HepG2 (cell line): ENCODE measurements around the gene CHST11. TPM values are rescaled to one million over a fixed set of nuclear protein-coding genes. Genes with fewer than 3 reads are reported as not detected.

Source experiments
- ATAC-seq: fragments of 200-7000 bp; cut with Tn5 transposase; 3 replicates; pipeline ENCODE4 v1.9.1; 2020; ENCODE audit warnings: mild to moderate bottlenecking, moderate library complexity
- BruUV-seq: library from RNA; stranded (reverse); fragments of 400-500 nt; replicated peaks from 2 replicates; lab custom pipeline; 2021; lab: Mats Ljungman, UMichigan
- CTCF ChIA-PET: fragments of 300-600 bp; formaldehyde crosslinking; extraction: SDS; loops from one replicate; lab custom pipeline; 2021; ENCODE audit warnings: low total read pairs, inconsistent platforms, low intra/inter-chr PET ratio; lab: Yijun Ruan, JAX
- POLR2A ChIA-PET: fragments of 350-600 bp; sonication (Branson Sonifier 250); formaldehyde crosslinking; loops from one replicate; lab custom pipeline; 2020; ENCODE audit warnings: antibody characterized with exemption, inconsistent platforms; lab: Yijun Ruan, JAX
- DNase-seq: peaks from one replicate; pipeline ENCODE4 v3.0.0-alpha.2; 2015; ENCODE audit warnings: low spot score
- FAIRE-seq: peaks from 3 replicates; lab custom pipeline; 2011; peaks lifted over from hg19 to GRCh38; lab: Jason Lieb, UNC
- H2AFZ ChIP-seq: one replicate; pipeline ENCODE4 v1.6.1; 2011; ENCODE audit warnings: low read length, inconsistent platforms
- H3K27ac ChIP-seq: fragments of 300-600 bp; 3 replicates; pipeline ENCODE4 v1.8.0; 2011; ENCODE audit warnings: mixed run types, mild to moderate bottlenecking, mixed read lengths, low read length, inconsistent platforms; ENCODE audit not compliant: insufficient read depth; ENCODE audit errors: extremely low read length
- H3K27me3 ChIP-seq, 2 experiments: fragments of 200-600 bp in 1 of 2; 2 replicates in 1 of 2; 3 replicates in 1 of 2; pipeline versions ENCODE4 v1.6.0 to v1.8.0; 2011; ENCODE audit warnings: low read length in 2 of 2, mild to moderate bottlenecking in 2 of 2, moderate library complexity in 2 of 2, inconsistent platforms in 1 of 2; ENCODE audit not compliant: insufficient read depth in 2 of 2, control insufficient read depth in 1 of 2
- H3K36me3 ChIP-seq, 2 experiments: fragments of 200-600 bp in 1 of 2; replicated peaks in 1 of 2; 2 replicates in 1 of 2; 3 replicates in 1 of 2; pipeline versions ENCODE4 v1.5.1 to v1.8.0; 2011; ENCODE audit warnings: low read length in 2 of 2, inconsistent platforms in 1 of 2; ENCODE audit not compliant: insufficient read depth in 2 of 2, control insufficient read depth in 1 of 2
- H3K4me1 ChIP-seq: 2 replicates; pipeline ENCODE4 v1.5.1; 2012; ENCODE audit warnings: low read length, inconsistent platforms; ENCODE audit not compliant: insufficient read depth
- H3K4me2 ChIP-seq: 2 replicates; pipeline ENCODE4 v1.6.0; 2011; ENCODE audit warnings: low read depth, low read length, inconsistent platforms
- H3K4me3 ChIP-seq, 3 experiments: fragments of 200-600 bp in 1 of 3; sonication (generic), shearing (Covaris generic) in 1 of 3; replicated peaks in 1 of 3; 2 replicates each; pipeline ENCODE4 v1.5.1; 2011 to 2016; ENCODE audit warnings: low read length in 3 of 3, inconsistent platforms in 2 of 3, low read depth in 2 of 3, mild to moderate bottlenecking in 2 of 3, control low read depth in 1 of 3, mixed read lengths in 1 of 3; ENCODE audit not compliant: insufficient read depth in 1 of 3
- H3K79me2 ChIP-seq: one replicate; pipeline ENCODE4 v1.6.1; 2011; ENCODE audit warnings: low read length, inconsistent platforms; ENCODE audit not compliant: insufficient read depth
- H3K9ac ChIP-seq: 2 replicates; pipeline ENCODE4 v1.6.0; 2011; ENCODE audit warnings: mild to moderate bottlenecking, low read depth, low read length, inconsistent platforms; ENCODE audit not compliant: insufficient read depth
- H3K9me3 ChIP-seq: 2 replicates; pipeline ENCODE4 v1.5.1; 2012; ENCODE audit warnings: mild to moderate bottlenecking, low read length
- H4K20me1 ChIP-seq: 2 replicates; pipeline ENCODE4 v1.6.0; 2011; ENCODE audit warnings: inconsistent platforms, mild to moderate bottlenecking, low read length, moderate library complexity; ENCODE audit not compliant: insufficient read depth
- FOSL1 ChIP-seq: sonication (generic); formaldehyde crosslinking; IDR thresholded peaks from 2 replicates; pipeline ENCODE4 v1.9.0; 2021; ENCODE audit warnings: missing genetic modification reagents, borderline replicate concordance
- NFE2 ChIP-seq: sonication (generic); formaldehyde crosslinking; IDR thresholded peaks from 2 replicates; pipeline ENCODE4 v1.4.0; 2020; ENCODE audit warnings: missing genetic modification reagents
- NR2C2 ChIP-seq: sonication (generic); formaldehyde crosslinking; IDR thresholded peaks from 2 replicates; pipeline ENCODE4 v1.4.0; 2020; ENCODE audit warnings: missing genetic modification reagents, mild to moderate bottlenecking, moderate library complexity, borderline replicate concordance
- NR2F1 ChIP-seq, 2 experiments: fragments of 450-650 bp in 1 of 2; formaldehyde crosslinking in 1 of 2; IDR thresholded peaks; 2 replicates each; pipeline versions ENCODE4 v1.5.0 to v1.6.1; 2016 to 2020; ENCODE audit warnings: mild to moderate bottlenecking in 1 of 2, missing compliant biosample characterization in 1 of 2, missing genetic modification reagents in 1 of 2, moderate library complexity in 1 of 2
- ONECUT2 ChIP-seq: sonication (generic); formaldehyde crosslinking; IDR thresholded peaks from 2 replicates; pipeline ENCODE4 v1.4.0; 2020; ENCODE audit warnings: missing genetic modification reagents
- PHF8 ChIP-seq: sonication (generic); formaldehyde crosslinking; IDR thresholded peaks from 2 replicates; pipeline ENCODE4 v1.5.0; 2020; ENCODE audit warnings: missing genetic modification reagents
- PLRG1 ChIP-seq: fragments of 450-650 bp; conservative IDR thresholded peaks from 2 replicates; pipeline ENCODE4 v1.6.1; 2016
- SAFB2 ChIP-seq: sonication (generic); formaldehyde crosslinking; IDR thresholded peaks from 2 replicates; pipeline ENCODE4 v1.5.1; 2020; ENCODE audit warnings: missing genetic modification reagents, low read depth, mild to moderate bottlenecking, borderline replicate concordance
- SAP130 ChIP-seq: IDR thresholded peaks from 2 replicates; pipeline ENCODE4 v1.6.1; 2016; ENCODE audit warnings: low read depth
- SMARCC2 ChIP-seq: fragments of 450-650 bp; IDR thresholded peaks from 2 replicates; pipeline ENCODE4 v1.6.1; 2017; ENCODE audit warnings: antibody characterized with exemption, mild to moderate bottlenecking
- ZFAT ChIP-seq: sonication (generic); formaldehyde crosslinking; conservative IDR thresholded peaks from 2 replicates; pipeline ENCODE4 v1.8.1; 2023; ENCODE audit warnings: missing genetic modification reagents, inconsistent platforms
- ZNF136 ChIP-seq: sonication (generic); formaldehyde crosslinking; IDR thresholded peaks from 2 replicates; pipeline ENCODE4 v1.8.1; 2022; ENCODE audit warnings: low read depth, mild to moderate bottlenecking, moderate library complexity, missing genetic modification reagents
- ZNF543 ChIP-seq: sonication (generic); formaldehyde crosslinking; IDR thresholded peaks from 2 replicates; pipeline ENCODE4 v1.4.0; 2020; ENCODE audit warnings: mild to moderate bottlenecking, missing genetic modification reagents
- WGBS: methylation state at CpG from one replicate; pipeline ENCODE4 v1.1.6; 2017; ENCODE audit warnings: low lambda C conversion rate; 5-methylcytosine and 5-hydroxymethylcytosine counted together
- in situ Hi-C: cut with HindIII; loops from 2 replicates; pipeline ENCODE4 v1.10.0; 2017; ENCODE audit warnings: low pct_unique_long_range_greater_than_20kb; ENCODE audit not compliant: extremely low pct_ligation_motif_present
- intact Hi-C: fragments of 100-400 bp; cut with micrococcal nuclease; formaldehyde crosslinking; loops from one replicate; pipeline ENCODE4 v1.10.0; 2022; ENCODE audit not compliant: unreplicated experiment
- polyA plus RNA-seq, 8 experiments: library from polyadenylated mRNA; depleted of rRNA in 3 of 8; stranded (reverse) in 7 of 8; unstranded in 1 of 8; fragments of >200 nt; fragmentation: Illumina TruSeq in 4 of 8; extraction: Trizol in 4 of 8; gene quantifications; 2 replicates each; pipeline versions ENCODE4 v1.2.1 to v1.2.3, GENCODE V29; 2011 to 2016; ENCODE audit warnings: low read depth in 4 of 8, missing spikeins in 1 of 8, mixed read lengths in 1 of 8; ENCODE audit not compliant: insufficient read depth in 1 of 8
- total RNA-seq, 5 experiments: library from RNA; depleted of rRNA; stranded (reverse); fragments of >200 nt; fragmentation: Illumina TruSeq; extraction: Trizol; gene quantifications; 2 replicates each; pipeline ENCODE4 v1.2.3, GENCODE V29; 2016; ENCODE audit warnings: low read depth in 1 of 5
- TF ChIP-seq, protein P1 (sequence below): sonication (generic); formaldehyde crosslinking; IDR thresholded peaks from 2 replicates; pipeline ENCODE4 v1.8.1; 2023; ENCODE audit warnings: mild to moderate bottlenecking, missing genetic modification reagents, borderline replicate concordance
- TF ChIP-seq, protein P2 (sequence below): sonication (generic); formaldehyde crosslinking; IDR thresholded peaks from one replicate; pipeline ENCODE4 v1.5.1; 2020; ENCODE audit warnings: mild to moderate bottlenecking, missing genetic modification reagents; ENCODE audit errors: not compliant biosample characterization
- TF ChIP-seq, protein P3 (sequence below): sonication (generic); formaldehyde crosslinking; IDR thresholded peaks from 2 replicates; pipeline ENCODE4 v1.9.0; 2022; ENCODE audit warnings: low read depth, missing genetic modification reagents

CHST11 gene
- total and polyA plus RNA-seq, 2 of the 13 experiments (the other 11 are each of a cell fraction or from before 2014, with no cell fraction given): 0.15 TPM; not detected in 1

DNA sequence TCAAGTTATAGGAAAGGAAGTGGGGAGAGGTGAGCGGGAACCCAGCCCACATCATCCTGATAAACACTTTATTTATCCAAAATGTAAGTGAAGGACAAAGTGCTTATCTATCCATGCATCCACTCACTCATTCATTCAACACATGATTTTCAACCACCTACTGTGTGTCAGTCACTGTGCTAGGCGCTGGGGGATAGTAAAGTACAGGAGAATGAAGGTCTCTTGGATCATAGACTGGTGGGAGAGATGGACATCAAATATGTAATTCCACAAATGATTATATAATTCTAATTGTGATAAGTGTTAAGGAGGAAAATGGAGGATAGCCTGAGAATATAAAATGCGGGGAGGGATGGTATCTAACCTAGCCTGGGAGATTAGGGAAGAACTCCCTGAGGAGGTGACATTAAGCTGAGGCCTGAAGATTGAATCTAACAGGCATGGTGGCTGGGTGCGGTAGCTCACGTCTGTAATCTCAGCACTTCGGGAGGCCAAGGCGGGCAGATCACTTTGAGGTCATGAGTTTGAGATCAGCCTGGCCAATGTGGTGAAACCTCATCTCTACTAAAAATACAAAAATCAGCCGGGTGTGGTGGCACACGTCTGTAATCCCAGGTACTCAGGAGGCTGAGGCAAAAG lies 41.3 kb upstream of the CHST11 start:
- Histone ChIP-seq H3K9ac (no peak overlapping the region), H3K79me2 (no peaks in the 10 kb centered on the region), H3K4me3 (no peak overlapping the region), H3K27ac (no peak overlapping the region), H3K4me2 (no peak overlapping the region), H3K36me3 (no peaks in the 10 kb centered on the region), H3K4me1 (no peaks in the 10 kb centered on the region), H3K9me3 (no peaks in the 10 kb centered on the region), H3K27me3 (peaks cover 1 to 11% of the 10 kb centered on the region in 2 experiments; a peak in 3 of 5 replicates), H4K20me1 (no peaks in the 10 kb centered on the region), H2AFZ (no peak overlapping the region)
- DNase-seq: no peak
- CTCF ChIA-PET: no interaction called here
- ATAC-seq: no peak
- TF ChIP-seq, protein P1, sequence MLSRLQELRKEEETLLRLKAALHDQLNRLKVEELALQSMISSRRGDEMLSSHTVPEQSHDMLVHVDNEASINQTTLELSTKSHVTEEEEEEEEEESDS (CRISPR knock-in tag): no peak
- TF ChIP-seq NR2C2: no peak
- no peak for TF ChIP-seq ONECUT2 (CRISPR knock-in tag)
- TF ChIP-seq NR2F1 (CRISPR knock-in tag; IDR thresholded peaks at IDR 0.05): no peak
- no peak for TF ChIP-seq ZNF543 (CRISPR knock-in tag)
- TF ChIP-seq SAP130 (CRISPR knock-in tag): no peak
- no peak for TF ChIP-seq SAFB2
- TF ChIP-seq NFE2 (CRISPR knock-in tag): no peak
- TF ChIP-seq FOSL1 (CRISPR knock-in tag): no peak
- TF ChIP-seq SMARCC2: no peak
- TF ChIP-seq, protein P2, sequence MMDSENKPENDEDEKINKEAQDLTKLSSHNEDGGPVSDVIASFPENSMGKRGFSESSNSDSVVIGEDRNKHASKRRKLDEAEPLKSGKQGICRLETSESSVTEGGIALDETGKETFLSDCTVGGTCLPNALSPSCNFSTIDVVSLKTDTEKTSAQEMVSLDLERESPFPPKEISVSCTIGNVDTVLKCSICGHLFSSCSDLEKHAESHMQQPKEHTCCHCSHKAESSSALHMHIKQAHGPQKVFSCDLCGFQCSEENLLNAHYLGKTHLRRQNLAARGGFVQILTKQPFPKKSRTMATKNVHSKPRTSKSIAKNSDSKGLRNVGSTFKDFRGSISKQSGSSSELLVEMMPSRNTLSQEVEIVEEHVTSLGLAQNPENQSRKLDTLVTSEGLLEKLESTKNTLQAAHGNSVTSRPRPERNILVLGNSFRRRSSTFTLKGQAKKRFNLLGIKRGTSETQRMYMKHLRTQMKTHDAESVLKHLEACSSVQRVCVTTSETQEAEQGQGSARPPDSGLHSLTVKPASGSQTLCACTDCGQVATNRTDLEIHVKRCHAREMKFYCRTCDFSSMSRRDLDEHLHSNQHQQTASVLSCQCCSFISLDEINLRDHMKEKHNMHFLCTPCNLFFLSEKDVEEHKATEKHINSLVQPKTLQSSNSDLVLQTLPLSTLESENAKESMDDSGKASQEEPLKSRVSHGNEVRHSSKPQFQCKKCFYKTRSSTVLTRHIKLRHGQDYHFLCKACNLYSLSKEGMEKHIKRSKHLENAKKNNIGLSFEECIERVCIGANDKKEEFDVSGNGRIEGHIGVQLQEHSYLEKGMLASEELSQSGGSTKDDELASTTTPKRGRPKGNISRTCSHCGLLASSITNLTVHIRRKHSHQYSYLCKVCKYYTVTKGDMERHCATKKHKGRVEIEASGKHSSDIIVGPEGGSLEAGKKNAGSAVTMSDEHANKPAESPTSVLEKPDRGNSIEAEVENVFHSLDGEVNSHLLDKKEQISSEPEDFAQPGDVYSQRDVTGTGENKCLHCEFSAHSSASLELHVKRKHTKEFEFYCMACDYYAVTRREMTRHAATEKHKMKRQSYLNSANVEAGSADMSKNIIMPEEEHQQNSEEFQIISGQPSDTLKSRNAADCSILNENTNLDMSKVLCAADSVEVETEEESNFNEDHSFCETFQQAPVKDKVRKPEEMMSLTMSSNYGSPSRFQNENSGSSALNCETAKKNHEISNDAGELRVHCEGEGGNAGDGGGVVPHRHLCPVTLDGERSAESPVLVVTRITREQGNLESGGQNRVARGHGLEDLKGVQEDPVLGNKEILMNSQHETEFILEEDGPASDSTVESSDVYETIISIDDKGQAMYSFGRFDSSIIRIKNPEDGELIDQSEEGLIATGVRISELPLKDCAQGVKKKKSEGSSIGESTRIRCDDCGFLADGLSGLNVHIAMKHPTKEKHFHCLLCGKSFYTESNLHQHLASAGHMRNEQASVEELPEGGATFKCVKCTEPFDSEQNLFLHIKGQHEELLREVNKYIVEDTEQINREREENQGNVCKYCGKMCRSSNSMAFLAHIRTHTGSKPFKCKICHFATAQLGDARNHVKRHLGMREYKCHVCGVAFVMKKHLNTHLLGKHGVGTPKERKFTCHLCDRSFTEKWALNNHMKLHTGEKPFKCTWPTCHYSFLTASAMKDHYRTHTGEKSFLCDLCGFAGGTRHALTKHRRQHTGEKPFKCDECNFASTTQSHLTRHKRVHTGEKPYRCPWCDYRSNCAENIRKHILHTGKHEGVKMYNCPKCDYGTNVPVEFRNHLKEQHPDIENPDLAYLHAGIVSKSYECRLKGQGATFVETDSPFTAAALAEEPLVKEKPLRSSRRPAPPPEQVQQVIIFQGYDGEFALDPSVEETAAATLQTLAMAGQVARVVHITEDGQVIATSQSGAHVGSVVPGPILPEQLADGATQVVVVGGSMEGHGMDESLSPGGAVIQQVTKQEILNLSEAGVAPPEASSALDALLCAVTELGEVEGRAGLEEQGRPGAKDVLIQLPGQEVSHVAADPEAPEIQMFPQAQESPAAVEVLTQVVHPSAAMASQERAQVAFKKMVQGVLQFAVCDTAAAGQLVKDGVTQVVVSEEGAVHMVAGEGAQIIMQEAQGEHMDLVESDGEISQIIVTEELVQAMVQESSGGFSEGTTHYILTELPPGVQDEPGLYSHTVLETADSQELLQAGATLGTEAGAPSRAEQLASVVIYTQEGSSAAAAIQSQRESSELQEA: no peak
- TF ChIP-seq PHF8: no peak
- TF ChIP-seq ZNF136 (CRISPR knock-in tag): no peak
- no peak for TF ChIP-seq PLRG1
- TF ChIP-seq, protein P3, sequence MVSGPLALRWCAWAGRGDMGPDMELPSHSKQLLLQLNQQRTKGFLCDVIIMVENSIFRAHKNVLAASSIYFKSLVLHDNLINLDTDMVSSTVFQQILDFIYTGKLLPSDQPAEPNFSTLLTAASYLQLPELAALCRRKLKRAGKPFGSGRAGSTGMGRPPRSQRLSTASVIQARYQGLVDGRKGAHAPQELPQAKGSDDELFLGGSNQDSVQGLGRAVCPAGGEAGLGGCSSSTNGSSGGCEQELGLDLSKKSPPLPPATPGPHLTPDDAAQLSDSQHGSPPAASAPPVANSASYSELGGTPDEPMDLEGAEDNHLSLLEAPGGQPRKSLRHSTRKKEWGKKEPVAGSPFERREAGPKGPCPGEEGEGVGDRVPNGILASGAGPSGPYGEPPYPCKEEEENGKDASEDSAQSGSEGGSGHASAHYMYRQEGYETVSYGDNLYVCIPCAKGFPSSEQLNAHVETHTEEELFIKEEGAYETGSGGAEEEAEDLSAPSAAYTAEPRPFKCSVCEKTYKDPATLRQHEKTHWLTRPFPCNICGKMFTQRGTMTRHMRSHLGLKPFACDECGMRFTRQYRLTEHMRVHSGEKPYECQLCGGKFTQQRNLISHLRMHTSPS (CRISPR knock-in tag): no peak
- no peak for TF ChIP-seq ZFAT (CRISPR knock-in tag)
- 23% methylated on average over 7 of the region's 9 CpGs for WGBS
- BruUV-seq: no TSS peak
- FAIRE-seq: no peak
- in situ Hi-C loops: no loop called here
- POLR2A ChIA-PET: no interaction called here
- intact Hi-C loops: no loop called here
